RWPE2 (cell line): ENCODE results near the gene CACNA2D3.

ENCODE experiments used
- ATAC-seq: fragments of 200-7000 bp; cut with Tn5 transposase; 3 replicates; pipeline ENCODE4 v1.9.1; 2021; ENCODE audit warnings: low read depth
- DNase-seq: peaks from one replicate; pipeline ENCODE4 v3.0.0-alpha.2; 2020; ENCODE audit warnings: low spot score
- H3K27ac ChIP-seq: fragments of 450-650 bp; 2 replicates; pipeline ENCODE4 v1.5.1; 2017; ENCODE audit warnings: mild to moderate bottlenecking; ENCODE audit not compliant: poor library complexity, severe bottlenecking
- H3K27me3 ChIP-seq: fragments of 250-450 bp; sonication (Bioruptor Pico); 2 replicates; pipeline ENCODE4 v1.5.1; 2021; ENCODE audit warnings: mild to moderate bottlenecking, moderate library complexity; ENCODE audit not compliant: insufficient read depth, poor library complexity, severe bottlenecking
- H3K36me3 ChIP-seq: fragments of 250-450 bp; sonication (Bioruptor Pico); 2 replicates; pipeline ENCODE4 v1.5.1; 2020; ENCODE audit warnings: low read depth, mild to moderate bottlenecking, moderate library complexity
- H3K4me1 ChIP-seq: fragments of 250-450 bp; sonication (Bioruptor Pico); 2 replicates; pipeline ENCODE4 v1.5.1; 2021; ENCODE audit warnings: mild to moderate bottlenecking, moderate library complexity; ENCODE audit not compliant: insufficient read depth, poor library complexity, severe bottlenecking
- H3K4me3 ChIP-seq: fragments of 250-450 bp; sonication (Bioruptor Pico); 2 replicates; pipeline ENCODE4 v1.5.1; 2021; ENCODE audit warnings: mild to moderate bottlenecking, moderate library complexity; ENCODE audit not compliant: severe bottlenecking
- H3K9me3 ChIP-seq: fragments of 250-450 bp; sonication (Bioruptor Pico); 2 replicates; pipeline ENCODE4 v1.5.1; 2021; ENCODE audit warnings: mild to moderate bottlenecking, moderate library complexity; ENCODE audit not compliant: severe bottlenecking
- TF ChIP-seq, protein P1 (sequence below): fragments of 450-650 bp; IDR thresholded peaks from one replicate; pipeline ENCODE4 v1.5.1; 2017; ENCODE audit warnings: mild to moderate bottlenecking, moderate library complexity; ENCODE audit not compliant: poor library complexity, severe bottlenecking

The CACNA2D3 gene

DNA sequence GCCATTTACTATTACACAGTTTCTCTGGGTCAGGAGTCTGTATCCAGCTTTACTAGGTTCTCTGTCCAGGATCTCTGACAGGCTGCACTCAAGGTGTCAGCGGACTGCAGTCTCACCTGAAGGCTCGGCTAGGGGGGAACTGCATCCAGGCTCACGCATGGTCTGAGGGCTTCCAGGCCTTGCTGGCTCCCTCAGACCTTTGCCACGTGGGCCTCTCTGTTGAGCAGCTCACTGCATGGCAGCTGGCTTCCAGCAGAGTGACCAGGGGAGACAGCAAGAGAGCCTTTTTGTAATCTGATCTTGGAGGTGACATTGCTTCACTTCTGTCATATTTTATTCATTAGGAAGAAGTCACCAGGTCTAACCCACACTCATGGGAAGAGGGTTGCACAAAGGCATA lies 152.3 kb downstream of the CACNA2D3 start:
- no peaks in the 10 kb centered on the region for H3K4me1 ChIP-seq
- no peaks in the 10 kb centered on the region for H3K9me3 ChIP-seq
- H3K27ac ChIP-seq = no peak overlapping the region
- no peaks in the 10 kb centered on the region for H3K27me3 ChIP-seq
- no peak overlapping the region for H3K4me3 ChIP-seq
- ATAC-seq (no peak), DNase-seq (no peak)
- TF ChIP-seq, protein P1, sequence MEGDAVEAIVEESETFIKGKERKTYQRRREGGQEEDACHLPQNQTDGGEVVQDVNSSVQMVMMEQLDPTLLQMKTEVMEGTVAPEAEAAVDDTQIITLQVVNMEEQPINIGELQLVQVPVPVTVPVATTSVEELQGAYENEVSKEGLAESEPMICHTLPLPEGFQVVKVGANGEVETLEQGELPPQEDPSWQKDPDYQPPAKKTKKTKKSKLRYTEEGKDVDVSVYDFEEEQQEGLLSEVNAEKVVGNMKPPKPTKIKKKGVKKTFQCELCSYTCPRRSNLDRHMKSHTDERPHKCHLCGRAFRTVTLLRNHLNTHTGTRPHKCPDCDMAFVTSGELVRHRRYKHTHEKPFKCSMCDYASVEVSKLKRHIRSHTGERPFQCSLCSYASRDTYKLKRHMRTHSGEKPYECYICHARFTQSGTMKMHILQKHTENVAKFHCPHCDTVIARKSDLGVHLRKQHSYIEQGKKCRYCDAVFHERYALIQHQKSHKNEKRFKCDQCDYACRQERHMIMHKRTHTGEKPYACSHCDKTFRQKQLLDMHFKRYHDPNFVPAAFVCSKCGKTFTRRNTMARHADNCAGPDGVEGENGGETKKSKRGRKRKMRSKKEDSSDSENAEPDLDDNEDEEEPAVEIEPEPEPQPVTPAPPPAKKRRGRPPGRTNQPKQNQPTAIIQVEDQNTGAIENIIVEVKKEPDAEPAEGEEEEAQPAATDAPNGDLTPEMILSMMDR = no peak
- H3K36me3 ChIP-seq = no peaks in the 10 kb centered on the region

DNA sequence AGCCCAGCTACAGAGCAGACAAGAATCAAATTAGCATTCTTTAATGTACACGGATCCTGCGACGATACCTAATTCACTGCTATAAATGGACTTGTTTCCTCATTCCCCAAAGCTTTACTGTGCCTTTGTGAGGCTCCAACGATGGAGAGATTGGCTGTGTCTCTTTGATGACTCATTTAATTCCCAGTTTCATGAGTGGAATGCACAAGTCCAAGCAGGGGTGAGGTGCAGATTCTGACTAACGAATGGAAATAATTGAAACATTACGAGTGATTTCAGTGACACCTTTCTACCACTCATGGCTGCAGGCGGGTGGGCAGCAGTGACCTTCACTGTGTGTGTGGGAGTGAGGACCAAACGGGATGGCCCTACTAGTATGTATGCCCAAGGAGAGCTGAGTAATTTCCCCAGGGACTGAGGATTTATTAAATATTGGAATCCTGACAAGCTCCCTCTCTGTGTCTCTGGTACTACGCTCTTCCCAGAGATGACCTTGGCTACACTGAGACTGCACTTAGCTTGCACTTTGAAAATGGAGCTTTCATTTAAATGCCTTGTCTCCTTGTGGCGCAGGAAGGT lies 156.7 kb downstream of the CACNA2D3 start:
- H3K36me3 ChIP-seq = no peaks in the 10 kb centered on the region
- ATAC-seq (0 out of 3 replicates have a peak, but pooled peaks have one; percentile 21), DNase-seq (no peak)
- no peaks in the 10 kb centered on the region for H3K27me3 ChIP-seq
- no peaks in the 10 kb centered on the region for H3K4me1 ChIP-seq
- H3K4me3 ChIP-seq = no peak overlapping the region
- TF ChIP-seq, protein P1 = no peak
- no peak overlapping the region for H3K27ac ChIP-seq
- H3K9me3 ChIP-seq = no peaks in the 10 kb centered on the region

DNA sequence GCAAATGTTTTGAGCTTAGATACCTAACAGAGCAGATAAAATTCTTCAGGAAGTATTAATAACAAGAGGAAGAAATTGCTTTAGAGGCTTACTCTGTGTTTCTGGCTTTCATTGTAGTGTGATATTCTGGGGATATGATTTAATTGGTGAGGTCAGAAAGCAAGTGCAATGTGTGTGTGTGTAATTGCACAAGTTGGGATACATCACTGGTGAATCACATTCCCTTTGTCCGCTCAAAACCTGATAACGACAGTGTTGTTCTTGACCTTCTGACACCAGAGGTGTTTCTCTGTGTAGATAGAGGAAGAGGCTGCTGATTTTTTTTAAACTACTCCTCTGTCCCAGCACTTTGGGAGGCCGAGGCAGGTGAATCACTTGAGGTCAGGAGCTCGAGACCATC lies 161.1 kb downstream of the CACNA2D3 start:
- no peak for ATAC-seq
- H3K4me3 ChIP-seq = no peak overlapping the region
- TF ChIP-seq, protein P1 = no peak
- no peak for DNase-seq
- no peaks in the 10 kb centered on the region for H3K4me1 ChIP-seq
- no peaks in the 10 kb centered on the region for H3K9me3 ChIP-seq
- H3K27ac ChIP-seq = no peak overlapping the region
- H3K27me3 ChIP-seq = peaks cover 3% of the 10 kb centered on the region
- no peaks in the 10 kb centered on the region for H3K36me3 ChIP-seq

DNA sequence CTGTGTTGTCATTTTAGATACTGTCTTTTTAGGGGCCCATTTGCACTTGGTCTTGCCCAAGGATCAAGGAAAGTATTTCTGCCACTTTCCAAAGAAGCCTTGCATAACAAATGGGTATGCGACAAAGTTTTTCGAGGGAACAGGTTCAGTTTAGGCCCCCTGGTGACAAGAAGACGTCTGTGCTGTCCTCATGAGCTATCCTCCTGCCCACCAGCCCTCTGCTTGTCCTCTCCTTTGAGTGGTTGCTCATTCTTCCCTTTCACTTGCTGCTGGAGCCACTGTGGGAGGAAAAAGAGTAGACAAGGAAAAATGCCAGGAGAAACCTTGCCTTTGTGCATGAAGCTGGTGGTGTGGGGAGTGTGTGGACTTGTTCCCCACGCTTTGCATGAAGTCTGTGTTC lies 171.9 kb downstream of the CACNA2D3 start:
- Histone ChIP-seq H3K27me3 (no peaks in the 10 kb centered on the region), H3K4me3 (no peak overlapping the region), H3K4me1 (no peaks in the 10 kb centered on the region), H3K36me3 (no peaks in the 10 kb centered on the region), H3K9me3 (no peaks in the 10 kb centered on the region), H3K27ac (no peak overlapping the region)
- ATAC-seq (no peak), DNase-seq (no peak)
- TF ChIP-seq, protein P1 = no peak

DNA sequence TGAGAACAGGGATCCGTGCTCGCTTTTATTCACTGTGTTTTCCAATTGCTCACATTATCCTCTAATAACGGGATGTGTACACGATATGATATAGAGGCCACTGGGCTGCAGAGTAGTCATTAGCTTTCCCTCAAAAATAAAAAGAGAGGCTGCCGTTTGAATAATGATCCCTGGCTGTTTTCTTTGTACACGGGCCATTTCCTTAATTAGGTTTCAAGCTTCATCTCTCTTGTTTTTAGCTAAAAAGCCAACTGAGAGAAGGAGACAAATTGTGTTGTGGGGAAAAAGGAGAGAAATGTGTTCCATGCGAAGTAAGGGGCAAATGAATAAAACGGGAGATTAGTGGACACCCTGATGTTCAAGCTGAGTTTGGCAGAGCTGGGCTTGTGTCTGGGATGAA lies 174.2 kb downstream of the CACNA2D3 start:
- DNase-seq (no peak), ATAC-seq (no peak)
- Histone ChIP-seq H3K4me1 (no peaks in the 10 kb centered on the region), H3K27ac (no peak overlapping the region), H3K9me3 (no peaks in the 10 kb centered on the region), H3K4me3 (no peak overlapping the region), H3K27me3 (no peaks in the 10 kb centered on the region), H3K36me3 (no peaks in the 10 kb centered on the region)
- TF ChIP-seq, protein P1 = no peak
